NCI-H226 (cell line): ENCODE measurements around the gene ST6GALNAC6.
"Not testable (repeated sequence)": the region's sequence is repeated elsewhere in the genome, so short reads cannot be mapped to it uniquely, and the experiment has no call there.

Experiments used
- DNase-seq: peaks from one replicate; pipeline ENCODE4 v3.0.0-alpha.2; 2015

The ST6GALNAC6 gene

DNA sequence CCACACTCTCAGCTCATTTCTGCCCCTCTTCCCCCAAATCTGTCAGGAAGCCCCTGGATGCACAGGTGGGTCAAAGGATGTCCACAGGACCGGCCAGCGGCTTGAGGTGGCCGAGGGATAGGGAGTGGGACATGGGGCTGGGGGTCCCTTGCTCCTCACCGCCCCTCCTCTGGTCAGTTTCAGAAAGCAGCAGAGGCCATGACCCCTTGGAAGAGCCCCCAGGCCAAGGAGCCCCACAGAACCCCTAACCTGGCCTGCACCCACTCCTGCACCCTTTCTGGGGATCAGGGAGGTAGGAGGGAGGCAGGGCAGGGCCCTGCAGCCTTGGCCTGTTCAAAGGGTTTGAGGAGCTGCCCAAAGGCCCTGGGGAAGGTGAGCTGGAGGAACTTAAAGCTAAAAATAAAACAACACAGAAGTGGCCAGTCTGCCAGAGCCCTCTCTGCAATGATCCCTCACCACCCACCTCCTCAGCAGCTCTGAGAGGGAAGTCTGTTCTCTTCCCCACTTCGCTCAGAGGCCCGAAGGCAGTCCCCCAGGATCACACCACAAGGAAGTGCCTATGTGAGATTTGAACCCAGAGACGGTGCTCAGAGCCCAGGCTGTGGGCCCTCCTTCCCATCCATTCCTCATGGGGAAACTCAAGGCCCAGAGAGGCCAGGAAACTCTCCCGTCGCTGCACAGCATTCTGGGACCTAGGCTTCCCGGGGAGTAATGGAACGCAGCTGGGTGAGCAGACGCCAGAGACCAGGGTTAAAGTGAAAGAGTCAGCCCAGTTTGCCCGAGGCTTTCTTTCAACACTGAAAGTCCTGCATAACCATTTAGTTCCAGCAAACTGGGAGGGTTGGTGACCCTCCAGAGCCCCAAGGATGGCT, 45.9 kb downstream of the ST6GALNAC6 start:
- DNase-seq = no peak

DNA sequence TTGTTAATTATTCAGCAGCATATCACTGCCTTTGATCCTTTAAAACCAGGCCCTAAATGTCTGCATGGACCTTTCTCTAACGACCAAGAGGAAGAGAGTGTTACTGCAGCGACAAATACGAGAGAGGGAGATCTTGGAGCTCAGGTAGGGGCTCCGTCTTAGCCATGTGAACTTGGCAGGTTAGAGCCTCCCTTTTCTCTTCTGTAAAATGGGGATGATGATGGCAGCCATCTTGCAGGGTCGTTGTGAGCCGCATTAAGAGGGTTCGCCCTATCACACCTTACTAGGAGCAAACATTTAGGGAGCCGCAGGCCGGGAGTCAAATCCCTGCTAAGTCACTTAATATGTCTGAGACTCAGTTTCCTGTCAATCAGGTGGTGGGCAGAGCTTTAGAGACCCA, 46.6 kb downstream of the ST6GALNAC6 start:
- DNase-seq = no peak

DNA sequence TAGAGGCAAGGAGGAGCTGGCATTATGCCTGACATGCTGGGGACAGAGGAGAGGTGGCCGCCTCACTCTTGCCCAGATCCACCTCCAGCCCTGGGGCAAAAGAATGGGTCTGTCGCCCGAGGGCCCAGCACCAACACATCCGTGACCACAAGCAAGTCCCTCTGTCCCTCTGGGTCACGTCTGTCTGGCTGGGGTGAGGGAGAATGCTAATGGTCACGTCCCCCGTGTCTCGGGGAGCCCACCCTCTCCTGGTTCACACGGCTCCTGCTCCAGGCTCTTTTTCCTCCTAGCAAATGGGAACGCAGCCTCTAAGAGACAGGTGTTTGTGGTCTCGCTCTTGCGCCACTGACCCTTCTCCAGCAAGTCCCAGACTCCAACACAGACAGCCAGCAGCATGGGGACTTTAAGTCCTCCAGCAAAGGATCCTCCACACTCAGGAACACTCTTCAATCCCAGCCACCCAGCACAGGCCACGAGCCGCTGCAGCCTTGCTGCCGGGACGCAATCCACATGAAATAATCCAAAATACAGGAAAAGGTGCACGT, 49.0 kb downstream of the ST6GALNAC6 start:
- DNase-seq = no peak

DNA sequence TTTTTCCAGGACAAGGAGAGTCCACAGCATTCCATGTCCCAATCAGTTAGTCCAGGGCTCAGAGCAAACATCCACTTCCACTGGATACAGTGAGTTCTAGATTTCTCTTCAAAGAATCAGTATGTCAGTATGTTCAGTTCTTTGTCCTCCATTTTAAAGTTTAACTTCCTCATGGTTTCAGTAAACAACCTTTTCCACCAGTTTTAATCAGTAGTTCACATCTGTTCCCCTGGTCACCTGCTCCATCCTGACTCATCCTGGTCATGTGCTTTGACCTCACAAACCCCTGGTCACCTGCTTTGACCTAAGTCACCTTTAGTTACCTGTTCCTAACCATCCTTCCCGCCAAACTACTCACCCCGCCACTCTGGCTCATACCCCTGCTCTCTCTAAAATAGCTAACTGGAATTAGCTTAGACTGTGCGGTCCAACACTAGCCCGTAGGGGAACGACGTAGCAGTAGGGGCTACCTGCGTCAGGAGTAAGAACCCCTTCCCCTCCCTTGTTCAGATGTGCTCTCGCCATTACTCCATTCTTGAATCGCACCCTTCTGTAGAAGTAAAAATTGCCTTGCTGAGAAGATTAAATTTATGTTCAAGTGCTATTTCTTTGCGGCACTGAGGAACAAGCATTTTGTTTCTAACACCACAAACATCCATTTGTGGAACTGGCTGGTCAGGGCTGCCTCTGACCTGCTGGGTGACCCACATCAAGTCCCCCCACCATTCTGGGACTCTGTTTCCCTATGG, 50.5 kb downstream of the ST6GALNAC6 start:
- no peak for DNase-seq

DNA sequence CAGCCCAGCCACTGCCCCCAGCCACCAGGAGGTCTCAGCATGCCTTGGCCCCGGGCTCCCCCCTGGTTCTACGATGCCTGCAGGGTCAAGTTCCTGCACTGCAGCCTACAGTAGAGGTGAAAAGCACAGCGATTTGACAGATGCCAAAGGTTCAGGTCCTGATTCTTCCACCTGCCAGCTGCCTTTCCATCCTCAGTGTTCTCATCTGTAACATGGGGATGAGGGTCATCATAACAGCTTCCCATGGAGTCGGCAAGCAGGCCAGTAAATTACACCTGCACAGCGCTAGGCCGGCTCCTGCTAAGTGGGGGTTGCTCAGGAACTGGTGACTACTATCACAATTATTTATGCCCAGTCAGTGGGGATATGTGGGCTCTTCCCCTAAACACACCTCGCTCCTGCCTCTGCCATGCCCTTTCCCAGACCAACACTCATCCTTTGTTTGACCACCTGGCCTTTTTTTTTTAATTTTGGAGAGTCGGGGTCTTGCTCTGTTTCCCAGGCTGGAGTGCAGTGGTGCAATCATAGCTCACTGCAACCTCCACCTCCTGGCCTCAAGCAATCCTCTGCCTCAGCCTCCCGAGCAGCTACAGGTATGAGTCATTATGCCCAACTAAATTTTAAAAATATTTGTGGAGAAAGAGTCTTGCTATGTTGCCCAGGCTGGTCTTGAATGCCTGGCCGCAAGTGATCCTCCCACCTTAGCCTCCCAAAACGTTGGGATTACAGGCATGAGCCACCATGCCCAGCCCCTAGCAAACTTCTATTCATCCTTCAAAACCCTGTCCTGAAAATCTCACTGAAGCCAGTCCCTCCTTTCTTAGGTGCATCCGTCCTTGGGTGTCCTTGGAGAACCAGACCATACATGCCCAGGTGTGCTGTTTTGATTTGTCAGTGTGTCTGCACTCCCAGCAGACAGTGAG, 51.3 kb downstream of the ST6GALNAC6 start:
- DNase-seq = no peak

DNA sequence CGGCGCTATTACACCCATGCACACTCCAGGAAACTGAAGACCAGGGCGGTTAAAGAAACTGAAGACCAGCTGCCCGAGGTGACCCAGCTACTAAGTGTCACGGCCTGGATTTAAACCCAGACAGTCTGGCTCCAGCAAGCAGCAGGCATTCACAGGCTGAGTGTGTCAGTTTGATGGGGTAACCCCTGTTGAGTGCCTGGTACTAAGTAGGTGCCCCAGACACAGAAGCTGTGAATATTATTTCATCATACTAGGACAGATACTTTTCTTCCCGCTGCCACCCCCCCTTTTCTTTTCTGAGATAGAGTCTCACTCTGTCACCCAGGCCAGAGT, 52.3 kb downstream of the ST6GALNAC6 start:
- no peak for DNase-seq

DNA sequence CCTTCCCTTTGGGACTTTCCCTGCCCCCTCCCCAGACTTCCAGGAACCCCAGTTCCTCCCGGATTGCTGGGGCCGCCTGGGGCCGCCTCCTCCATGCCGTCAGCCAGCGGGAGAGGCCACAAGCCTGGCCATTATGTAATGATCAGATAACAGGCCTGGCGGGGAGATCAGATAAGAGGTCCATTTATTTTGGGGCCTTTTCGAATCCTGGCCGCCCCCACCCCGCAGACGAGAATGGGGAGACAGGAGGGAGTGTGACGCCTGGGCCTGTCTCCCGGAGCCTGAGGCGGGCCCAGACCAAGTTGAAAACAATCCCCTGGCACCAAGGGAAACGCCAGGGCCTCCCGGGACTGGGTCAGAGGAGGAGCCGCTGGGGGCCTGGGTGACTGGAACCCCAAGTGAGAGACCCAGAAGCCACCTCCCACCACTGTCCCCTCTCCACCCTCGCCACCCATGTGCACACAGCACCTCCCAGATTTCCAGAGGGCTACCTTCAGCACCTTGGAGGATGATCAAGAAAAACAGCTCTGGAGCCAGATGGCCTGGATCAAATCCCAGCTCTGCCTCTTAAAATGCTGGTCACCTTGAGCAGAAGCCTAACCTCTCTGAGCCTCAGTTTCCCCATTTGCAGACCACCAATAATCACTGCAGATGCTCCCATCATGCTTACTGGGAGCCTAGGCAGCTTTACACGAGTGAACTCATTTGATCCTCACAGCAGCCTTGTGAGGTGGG, 52.8 kb downstream of the ST6GALNAC6 start:
- DNase-seq = no peak

DNA sequence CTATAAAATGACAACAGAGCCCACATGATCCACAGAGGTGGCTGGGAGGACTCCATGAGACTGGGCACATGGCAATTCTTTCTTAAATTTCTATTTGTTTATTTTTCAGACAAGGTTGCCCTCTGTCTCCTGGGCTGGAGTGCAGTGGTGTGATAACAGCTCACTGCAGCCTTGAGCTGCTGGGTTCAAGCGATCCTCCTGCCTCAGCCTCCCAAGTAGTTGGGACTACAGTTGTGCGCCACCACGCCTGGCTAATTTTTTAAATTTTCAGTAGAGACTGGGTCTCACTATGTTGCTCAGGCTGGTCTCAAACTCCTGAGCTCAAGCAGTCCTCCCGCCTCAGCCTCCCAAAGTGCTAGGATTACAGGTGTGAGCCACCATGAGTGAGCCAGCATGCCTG, 53.8 kb downstream of the ST6GALNAC6 start:
- DNase-seq = not testable (repeated sequence)

DNA sequence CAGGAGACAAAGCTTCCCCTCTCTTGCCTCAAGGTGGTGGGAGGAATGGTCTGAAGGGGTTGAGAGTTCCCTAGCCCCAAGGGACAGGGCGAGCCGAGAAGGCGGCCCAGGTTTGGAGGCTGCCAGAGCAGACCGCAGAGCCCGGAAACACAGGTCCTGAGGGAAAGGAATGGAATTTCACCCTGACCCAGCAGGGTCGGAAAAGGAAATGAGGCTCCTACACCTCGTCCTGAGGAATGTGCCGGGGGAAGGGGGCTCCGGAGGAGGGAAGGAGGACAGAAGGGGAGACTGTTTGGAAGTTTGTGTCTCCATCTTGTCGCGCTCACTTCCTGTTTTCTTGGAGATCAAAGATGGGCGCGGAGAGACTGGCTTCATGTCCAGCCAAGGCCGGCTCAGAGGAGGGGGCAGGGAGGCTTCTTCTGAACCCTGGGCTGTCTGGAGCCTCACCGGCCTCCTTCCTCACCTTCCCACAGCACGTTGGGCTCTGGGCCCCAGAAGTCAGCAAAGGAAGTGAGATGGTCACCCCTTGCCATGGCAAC, 54.5 kb downstream of the ST6GALNAC6 start:
- DNase-seq = peak; percentile 53

DNA sequence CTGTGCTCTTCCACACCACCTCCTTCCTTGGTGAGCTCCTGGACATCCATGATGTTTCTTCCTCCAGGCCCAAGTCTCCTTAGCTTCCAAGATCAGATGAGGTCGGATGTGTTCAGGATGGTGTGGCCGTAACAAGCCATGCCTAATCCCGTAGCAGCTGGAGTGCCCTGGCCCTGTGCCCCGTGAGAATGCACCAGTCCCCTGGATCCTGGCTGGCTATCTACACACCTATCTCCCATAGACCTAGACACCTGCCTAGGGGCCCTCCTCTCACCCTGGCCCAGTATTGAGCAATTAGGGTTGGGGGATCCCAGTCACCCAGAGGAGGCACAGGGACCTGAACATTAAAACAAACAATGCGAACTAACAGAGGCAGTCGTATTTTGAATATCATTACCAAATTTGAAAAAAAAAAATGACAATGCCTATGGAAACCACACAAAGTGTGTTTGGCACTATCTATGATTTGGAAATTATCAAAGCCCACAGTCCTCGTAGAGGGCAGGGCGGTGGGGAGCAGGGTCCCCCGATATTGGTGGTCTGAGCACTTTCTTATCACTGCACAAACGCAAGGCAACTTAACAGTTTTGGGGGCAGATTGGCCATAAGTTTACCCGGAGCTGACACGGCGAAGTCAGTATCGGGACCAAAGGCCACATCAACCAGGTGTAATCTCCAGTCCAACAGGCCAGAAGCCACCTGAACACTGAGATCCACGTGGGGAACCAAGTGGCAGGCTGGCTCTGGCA, 58.1 kb downstream of the ST6GALNAC6 start:
- DNase-seq = no peak

DNA sequence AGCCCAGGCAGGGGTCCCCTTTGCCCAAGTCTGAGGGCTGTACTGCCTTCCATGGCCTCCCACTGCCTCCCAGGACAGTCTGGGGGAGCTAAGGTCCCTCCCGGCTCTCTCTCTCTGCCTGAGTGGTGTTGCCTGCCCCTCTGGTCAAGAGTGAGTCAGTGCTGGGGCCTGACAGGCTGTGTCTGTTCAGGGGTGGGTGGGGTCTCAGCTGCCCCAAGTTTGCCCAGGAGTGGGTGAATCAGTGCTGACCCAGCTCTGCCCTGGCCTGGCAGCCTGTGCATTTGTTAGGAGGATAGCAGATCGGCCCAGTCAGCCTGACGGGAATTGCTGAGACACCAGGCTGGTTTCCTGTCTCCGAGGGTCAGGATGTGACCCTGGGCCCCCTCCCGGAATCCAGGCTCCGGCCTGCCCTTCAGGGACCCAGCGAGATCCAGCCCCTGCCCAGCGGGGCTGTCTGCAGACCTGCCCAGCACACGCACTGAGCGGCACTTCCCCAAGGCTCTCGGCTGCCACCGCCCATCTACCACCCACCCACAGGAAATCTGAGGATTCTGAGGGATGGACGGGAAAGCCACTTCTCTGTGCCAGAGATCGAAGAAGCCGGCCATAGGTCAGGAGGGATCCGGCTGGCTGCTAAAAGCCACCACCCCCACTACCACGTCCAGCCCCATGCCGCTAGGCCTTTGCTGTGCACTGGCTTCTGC, 60.9 kb downstream of the ST6GALNAC6 start:
- peak; percentile 94 for DNase-seq

DNA sequence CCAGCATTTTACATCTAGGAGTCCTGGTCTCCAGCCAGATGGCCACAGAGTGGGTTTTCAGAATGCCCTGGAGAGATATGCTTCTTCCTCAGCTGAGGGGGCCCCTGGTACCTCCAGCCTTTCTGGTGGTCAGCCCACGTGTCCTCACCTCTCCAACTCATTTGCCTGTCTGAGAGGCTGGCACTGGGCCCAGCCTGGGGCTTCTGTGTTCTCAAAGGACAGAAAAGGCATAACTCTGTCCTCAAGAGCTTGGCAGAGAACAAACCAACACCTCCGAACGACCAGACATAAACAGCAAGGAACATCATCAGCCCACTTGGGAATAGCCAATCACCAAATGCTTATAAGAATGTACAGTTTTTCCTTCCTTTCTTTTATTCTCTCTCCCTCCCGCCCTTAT, 62.1 kb downstream of the ST6GALNAC6 start:
- no peak for DNase-seq

DNA sequence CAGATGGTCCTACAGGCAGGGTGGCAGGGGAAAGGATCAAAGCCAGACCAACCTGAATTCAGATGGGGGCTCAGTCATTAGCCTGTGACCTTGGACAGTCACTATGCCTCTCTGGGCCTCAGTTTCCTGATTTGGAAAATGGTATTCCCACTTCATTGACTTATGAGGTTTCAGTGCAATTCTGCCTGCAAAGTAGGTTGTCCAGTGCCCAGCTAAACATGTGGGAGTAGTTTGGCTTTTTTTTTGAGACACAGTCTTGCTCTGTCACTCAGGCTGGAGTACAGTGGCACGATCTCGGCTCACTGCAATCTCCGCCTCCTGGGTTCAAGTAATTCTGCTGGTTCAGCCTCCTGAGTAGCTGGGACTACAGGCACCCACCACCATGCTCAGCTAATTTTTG, 62.8 kb downstream of the ST6GALNAC6 start:
- not testable (repeated sequence) for DNase-seq

DNA sequence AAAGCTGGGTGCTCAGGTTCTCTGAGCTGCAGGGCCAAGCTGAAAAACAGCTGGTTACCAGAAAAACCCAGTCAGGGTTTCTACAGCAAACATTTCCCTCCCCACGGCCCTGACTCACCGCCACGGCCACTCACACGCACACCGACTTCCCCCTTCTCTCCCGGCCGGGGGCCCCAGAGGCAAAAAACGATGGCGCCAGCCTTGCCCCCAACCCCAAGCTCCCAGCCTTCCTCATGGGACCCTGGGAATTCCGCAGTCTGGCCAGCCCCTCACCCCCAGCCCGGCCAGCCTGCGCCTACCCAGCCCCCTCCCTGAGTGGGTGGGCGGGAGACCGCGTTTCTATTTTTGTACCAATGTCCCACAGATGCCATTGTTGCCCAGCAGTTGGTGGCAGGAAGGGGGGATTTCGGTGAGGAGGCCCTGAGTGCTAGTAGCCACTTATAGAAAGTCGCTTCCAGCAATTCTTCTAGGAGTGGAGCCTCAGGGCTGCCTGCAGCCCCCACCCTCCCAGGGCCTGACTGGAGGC, 63.3 kb downstream of the ST6GALNAC6 start:
- no peak for DNase-seq
